ENCODE data around the gene COG6.

Gene COG6

GRCh38 chr13:39773833-39774232 lies 118.4 kb downstream of the COG6 start:
- DNase-seq = no peak

- no peak for DNase-seq
Measured at GRCh38 chr13:39776439-39776838, 121.0 kb downstream of the COG6 start.

- DNase-seq = no peak
Measured at GRCh38 chr13:39777021-39777420, 121.6 kb downstream of the COG6 start.

- no peak for DNase-seq
Measured at GRCh38 chr13:39777527-39778061, 122.1 kb downstream of the COG6 start.

- DNase-seq = no peak
Measured at GRCh38 chr13:39779337-39780265, 124.1 kb downstream of the COG6 start.

- DNase-seq = no peak
Measured at GRCh38 chr13:39780711-39781110, 125.2 kb downstream of the COG6 start.

- DNase-seq = no peak
Measured at GRCh38 chr13:39781381-39781780, 125.9 kb downstream of the COG6 start.

GRCh38 chr13:39783051-39783450 lies 127.6 kb downstream of the COG6 start:
- DNase-seq = no peak

- no peak for DNase-seq
Measured at GRCh38 chr13:39784347-39784746, 128.9 kb downstream of the COG6 start.

- peak; percentile 37 for DNase-seq
Measured at GRCh38 chr13:39786091-39786490, 130.6 kb downstream of the COG6 start.

GRCh38 chr13:39787086-39787487 lies 131.6 kb downstream of the COG6 start:
- DNase-seq = peak; percentile 83

- no peak for DNase-seq
Measured at GRCh38 chr13:39788102-39788501, 132.6 kb downstream of the COG6 start.

- DNase-seq = no peak
Measured at GRCh38 chr13:39789451-39789850, 134.0 kb downstream of the COG6 start.

Measured in eye (tissue), 1 donor.